Astrocyte of the spinal cord (primary cell): ENCODE data around the gene EXTL1.
"Not testable (repeated sequence)": the region's sequence is repeated elsewhere in the genome, so short reads cannot be mapped to it uniquely, and the experiment has no call there.

Experiments
- DNase-seq: peaks from one replicate; pipeline ENCODE4 v3.0.0; 2011; ENCODE audit warnings: low read depth, low spot score
- H3K4me3 ChIP-seq: 2 replicates; pipeline ENCODE4 v1.5.1; 2011; ENCODE audit warnings: low read depth, mild to moderate bottlenecking, low read length, moderate library complexity
- CTCF ChIP-seq: IDR thresholded peaks from 2 replicates; pipeline ENCODE4 v1.5.1; 2012; ENCODE audit warnings: low read depth, mild to moderate bottlenecking, low read length, inconsistent platforms
- in situ Hi-C: cut with HindIII; loops from 2 replicates; pipeline ENCODE4 v1.10.0; 2017; ENCODE audit warnings: low sequenced_read_pairs

Gene EXTL1

DNA sequence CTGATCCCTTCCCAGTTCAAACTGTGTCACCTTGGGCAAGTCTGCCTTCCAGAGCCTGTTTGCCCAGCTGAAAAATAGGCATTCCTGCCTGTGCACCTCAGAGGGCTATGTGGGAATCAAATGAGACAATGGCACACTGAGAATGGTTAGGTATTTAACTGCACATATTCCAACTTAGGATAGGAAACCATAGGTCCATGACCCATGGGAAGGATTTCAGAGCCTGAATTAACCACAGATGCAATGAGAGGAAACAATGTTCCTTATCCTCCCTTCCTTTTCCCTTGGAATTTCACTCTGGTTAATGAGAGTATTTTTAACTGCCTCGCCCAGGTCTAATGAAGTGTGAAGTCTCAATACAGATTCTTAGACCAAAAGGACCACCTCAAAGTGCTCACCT is 36.4 kb upstream of the EXTL1 start:
- DNase-seq: no peak
- no peak overlapping the region for H3K4me3 ChIP-seq
- in situ Hi-C loops: no loop called here
- no peak for TF ChIP-seq CTCF

GRCh38 chr1:25985670-25986069 is 35.9 kb upstream of the EXTL1 start:
- H3K4me3 ChIP-seq: no peak overlapping the region
- TF ChIP-seq CTCF: no peak
- in situ Hi-C loops: no loop called here
- DNase-seq: no peak

GRCh38 chr1:25986773-25987172 is 34.8 kb upstream of the EXTL1 start:
- in situ Hi-C loops, DNase-seq, H3K4me3 ChIP-seq: not testable (repeated sequence)

- no peak for TF ChIP-seq CTCF
- no peak overlapping the region for H3K4me3 ChIP-seq
- in situ Hi-C loops: no loop called here
- DNase-seq: no peak
Observed at GRCh38 chr1:25987951-25988350, 33.6 kb upstream of the EXTL1 start.

DNA sequence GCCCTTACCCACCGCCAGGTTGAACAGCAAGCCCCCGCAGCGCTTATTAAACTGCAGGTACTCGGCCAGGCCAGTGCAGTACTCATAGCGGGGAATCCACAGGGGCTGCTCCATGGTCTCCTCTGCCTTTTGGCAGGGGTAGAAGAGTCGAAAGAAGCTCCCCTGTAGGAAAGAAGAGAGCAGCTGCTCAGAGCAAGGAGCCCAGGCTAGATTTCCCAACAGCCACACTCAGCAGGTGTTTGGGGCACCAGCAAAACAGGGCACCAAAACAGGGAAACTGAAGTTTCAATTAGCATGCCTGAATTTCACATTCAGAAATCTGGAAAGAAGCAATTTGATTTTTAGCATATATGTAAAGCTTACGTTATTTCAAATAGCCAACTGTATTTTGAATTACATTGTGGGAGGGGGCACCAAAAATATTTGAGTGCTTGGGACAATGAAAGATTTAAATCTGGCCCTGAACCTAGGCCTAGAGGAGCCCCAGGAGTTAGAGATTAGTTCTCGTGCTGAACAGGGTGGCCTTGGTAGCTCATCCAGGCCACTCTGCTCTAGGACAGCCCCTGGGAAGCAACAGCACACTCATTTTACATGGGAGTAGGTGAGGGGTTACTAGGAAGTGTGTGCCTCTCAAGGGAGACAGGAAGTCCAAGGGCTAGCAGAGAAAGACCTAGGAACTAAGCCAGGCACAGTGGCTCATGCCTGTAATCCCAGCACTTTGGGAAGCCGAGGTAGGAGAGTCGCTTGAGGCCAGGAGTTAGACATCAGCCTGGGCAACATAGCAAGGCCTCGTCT is 31.9 kb upstream of the EXTL1 start:
- no peak for TF ChIP-seq CTCF
- no peak overlapping the region for H3K4me3 ChIP-seq
- in situ Hi-C loops: no loop called here
- no peak for DNase-seq

DNA sequence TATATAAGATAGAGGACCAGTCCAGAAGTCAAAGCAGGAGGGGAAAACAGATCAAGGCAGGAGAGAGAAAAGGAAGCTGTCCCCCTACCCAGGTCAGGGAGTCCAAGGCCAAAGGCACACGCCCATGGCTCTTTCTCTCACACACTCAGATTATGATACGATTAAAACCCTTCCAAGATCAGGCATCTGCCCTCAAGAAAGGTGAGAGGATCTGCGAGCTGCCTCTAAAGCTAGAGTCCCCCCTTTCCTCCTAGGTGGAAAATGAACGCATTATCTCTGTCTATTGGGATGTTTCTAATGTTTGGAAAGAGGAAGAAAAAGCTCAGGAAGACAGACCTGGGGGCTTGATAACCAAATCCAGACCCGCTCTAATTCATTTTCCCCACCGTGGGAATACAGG is 31.3 kb upstream of the EXTL1 start:
- TF ChIP-seq CTCF: no peak
- in situ Hi-C loops: no loop called here
- DNase-seq: no peak
- no peak overlapping the region for H3K4me3 ChIP-seq

- in situ Hi-C loops: no loop called here
- TF ChIP-seq CTCF: no peak
- H3K4me3 ChIP-seq: no peak overlapping the region
- DNase-seq: no peak
Observed at GRCh38 chr1:25990702-25991395, 30.7 kb upstream of the EXTL1 start.
